Astrocyte (in vitro differentiated cells and primary cell): ENCODE data around the gene TBX6.

Experiments
- CTCF ChIP-seq: IDR thresholded peaks from 2 replicates; pipeline ENCODE4 v1.5.1; 2011; ENCODE audit warnings: low read depth, mild to moderate bottlenecking, inconsistent platforms, low read length, moderate library complexity; ENCODE audit not compliant: insufficient read depth
- EZH2 ChIP-seq: IDR thresholded peaks from 2 replicates; pipeline ENCODE4 v1.6.1; 2012; ENCODE audit warnings: mild to moderate bottlenecking, low read length, inconsistent platforms; ENCODE audit not compliant: insufficient read depth

DNA sequence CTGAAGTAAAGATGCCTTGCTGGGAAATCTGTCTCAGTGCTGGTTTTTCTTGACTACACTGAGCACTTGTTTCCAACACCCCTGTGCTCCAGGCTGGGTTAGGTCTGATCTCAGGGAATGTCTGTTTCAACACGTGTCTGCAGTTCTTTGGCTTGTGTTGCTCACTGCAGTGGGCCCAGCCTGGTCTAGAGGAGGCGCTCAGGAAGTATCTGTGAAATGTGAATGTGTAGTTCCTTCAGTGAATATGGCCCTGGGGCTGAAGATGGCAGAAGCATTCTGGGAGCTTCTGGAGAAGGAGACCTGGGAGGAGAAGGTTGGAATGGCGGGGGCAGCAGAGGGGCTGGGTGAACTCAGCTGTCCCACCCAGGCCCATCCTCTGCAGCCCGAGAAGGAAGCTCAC is 12.4 kb upstream of the TBX6 start:
- TF ChIP-seq CTCF, result no peak
- no peak for TF ChIP-seq EZH2
